ENCODE data around the gene GGA1. TPM values are rescaled to one million over a fixed set of nuclear protein-coding genes. Genes with fewer than 3 reads are reported as not detected.

GGA1 gene
- total and polyA plus RNA-seq, 10 of the 15 experiments (the other 5 are each of a cell fraction or from before 2014, with no cell fraction given) = 1.4 to 79.4 (median 44.4) TPM

DNA sequence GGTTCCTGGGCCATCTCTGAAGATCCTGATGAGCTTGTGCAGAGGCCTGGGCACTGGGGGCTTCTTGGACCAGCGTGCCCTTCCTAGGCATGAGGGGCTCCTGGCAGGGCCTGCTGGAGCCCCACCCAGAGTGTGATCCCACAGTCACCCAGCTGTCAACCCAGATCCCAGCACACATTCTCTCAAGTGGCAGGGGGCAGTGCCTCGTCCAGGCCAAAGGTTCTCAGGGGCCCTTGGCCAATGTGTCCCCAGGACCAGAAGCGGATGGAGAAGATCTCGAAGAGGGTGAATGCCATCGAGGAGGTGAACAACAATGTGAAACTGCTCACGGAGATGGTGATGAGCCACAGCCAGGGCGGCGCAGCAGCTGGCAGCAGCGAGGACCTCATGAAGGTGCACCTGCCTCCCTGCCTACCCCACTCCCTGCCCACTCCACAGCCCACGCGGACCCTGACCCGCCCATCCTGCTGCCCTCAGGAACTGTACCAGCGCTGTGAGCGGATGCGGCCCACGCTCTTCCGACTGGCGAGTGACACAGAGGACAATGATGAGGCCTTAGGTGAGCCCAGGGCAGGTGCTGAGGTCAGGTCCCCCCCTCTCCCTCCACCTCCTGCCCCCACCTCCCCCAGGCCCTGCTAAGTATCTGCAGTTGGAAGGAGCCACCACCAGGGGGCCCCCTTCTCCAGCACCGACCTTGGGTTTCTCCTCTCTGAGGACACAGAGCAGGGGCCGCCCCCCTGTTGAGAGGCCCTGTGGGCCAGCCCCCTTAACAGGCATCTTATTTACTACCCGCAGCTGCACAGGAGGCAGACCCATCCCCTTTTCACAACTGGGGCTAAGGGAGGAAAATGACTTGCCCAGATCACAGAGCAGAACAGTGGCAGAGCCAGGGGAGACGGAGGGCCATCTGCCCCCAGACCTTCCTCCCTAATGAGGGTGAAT, 14.7 kb downstream of the GGA1 start (continued):
- TF ChIP-seq, protein P1, sequence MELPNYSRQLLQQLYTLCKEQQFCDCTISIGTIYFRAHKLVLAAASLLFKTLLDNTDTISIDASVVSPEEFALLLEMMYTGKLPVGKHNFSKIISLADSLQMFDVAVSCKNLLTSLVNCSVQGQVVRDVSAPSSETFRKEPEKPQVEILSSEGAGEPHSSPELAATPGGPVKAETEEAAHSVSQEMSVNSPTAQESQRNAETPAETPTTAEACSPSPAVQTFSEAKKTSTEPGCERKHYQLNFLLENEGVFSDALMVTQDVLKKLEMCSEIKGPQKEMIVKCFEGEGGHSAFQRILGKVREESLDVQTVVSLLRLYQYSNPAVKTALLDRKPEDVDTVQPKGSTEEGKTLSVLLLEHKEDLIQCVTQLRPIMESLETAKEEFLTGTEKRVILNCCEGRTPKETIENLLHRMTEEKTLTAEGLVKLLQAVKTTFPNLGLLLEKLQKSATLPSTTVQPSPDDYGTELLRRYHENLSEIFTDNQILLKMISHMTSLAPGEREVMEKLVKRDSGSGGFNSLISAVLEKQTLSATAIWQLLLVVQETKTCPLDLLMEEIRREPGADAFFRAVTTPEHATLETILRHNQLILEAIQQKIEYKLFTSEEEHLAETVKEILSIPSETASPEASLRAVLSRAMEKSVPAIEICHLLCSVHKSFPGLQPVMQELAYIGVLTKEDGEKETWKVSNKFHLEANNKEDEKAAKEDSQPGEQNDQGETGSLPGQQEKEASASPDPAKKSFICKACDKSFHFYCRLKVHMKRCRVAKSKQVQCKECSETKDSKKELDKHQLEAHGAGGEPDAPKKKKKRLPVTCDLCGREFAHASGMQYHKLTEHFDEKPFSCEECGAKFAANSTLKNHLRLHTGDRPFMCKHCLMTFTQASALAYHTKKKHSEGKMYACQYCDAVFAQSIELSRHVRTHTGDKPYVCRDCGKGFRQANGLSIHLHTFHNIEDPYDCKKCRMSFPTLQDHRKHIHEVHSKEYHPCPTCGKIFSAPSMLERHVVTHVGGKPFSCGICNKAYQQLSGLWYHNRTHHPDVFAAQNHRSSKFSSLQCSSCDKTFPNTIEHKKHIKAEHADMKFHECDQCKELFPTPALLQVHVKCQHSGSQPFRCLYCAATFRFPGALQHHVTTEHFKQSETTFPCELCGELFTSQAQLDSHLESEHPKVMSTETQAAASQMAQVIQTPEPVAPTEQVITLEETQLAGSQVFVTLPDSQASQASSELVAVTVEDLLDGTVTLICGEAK (IDR thresholded peaks at IDR 0.05; ENCODE audit: borderline replicate concordance) = no peak
- no peak for TF ChIP-seq MEF2B (IDR thresholded peaks at IDR 0.05; ENCODE audit: partially characterized antibody, poor library complexity, severe bottlenecking)
- no peak for TF ChIP-seq GATAD2B (conservative IDR thresholded peaks at IDR 0.05; ENCODE audit: low read depth)
- no peak for TF ChIP-seq MYC (IDR thresholded peaks at IDR 0.05; ENCODE audit: insufficient read depth, insufficient read length, insufficient replicate concordance, low read length, severe bottlenecking)
- TF ChIP-seq POLR2A (IDR thresholded peaks at IDR 0.05; ENCODE audit: low read depth, low read length) = peak; percentile 54
- TF ChIP-seq NRF1 (conservative IDR thresholded peaks at IDR 0.05; ENCODE audit: low read depth, low read length) = no peak
- TF ChIP-seq, protein P2, sequence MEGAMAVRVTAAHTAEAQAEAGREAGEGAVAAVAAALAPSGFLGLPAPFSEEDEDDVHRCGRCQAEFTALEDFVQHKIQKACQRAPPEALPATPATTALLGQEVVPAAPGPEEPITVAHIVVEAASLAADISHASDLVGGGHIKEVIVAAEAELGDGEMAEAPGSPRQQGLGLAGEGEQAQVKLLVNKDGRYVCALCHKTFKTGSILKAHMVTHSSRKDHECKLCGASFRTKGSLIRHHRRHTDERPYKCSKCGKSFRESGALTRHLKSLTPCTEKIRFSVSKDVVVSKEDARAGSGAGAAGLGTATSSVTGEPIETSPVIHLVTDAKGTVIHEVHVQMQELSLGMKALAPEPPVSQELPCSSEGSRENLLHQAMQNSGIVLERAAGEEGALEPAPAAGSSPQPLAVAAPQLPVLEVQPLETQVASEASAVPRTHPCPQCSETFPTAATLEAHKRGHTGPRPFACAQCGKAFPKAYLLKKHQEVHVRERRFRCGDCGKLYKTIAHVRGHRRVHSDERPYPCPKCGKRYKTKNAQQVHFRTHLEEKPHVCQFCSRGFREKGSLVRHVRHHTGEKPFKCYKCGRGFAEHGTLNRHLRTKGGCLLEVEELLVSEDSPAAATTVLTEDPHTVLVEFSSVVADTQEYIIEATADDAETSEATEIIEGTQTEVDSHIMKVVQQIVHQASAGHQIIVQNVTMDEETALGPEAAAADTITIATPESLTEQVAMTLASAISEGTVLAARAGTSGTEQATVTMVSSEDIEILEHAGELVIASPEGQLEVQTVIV (IDR thresholded peaks at IDR 0.05; ENCODE audit: borderline replicate concordance, partially characterized antibody) = no peak
- TF ChIP-seq SIX5 (IDR thresholded peaks at IDR 0.05; ENCODE audit: low read depth, low read length, severe bottlenecking) = no peak
- no peak for TF ChIP-seq NR2F1 (conservative IDR thresholded peaks at IDR 0.05)
- TF ChIP-seq CREM (IDR thresholded peaks at IDR 0.05; ENCODE audit: low read depth) = no peak
- TF ChIP-seq ZNF217 (IDR thresholded peaks at IDR 0.05) = no peak
- TF ChIP-seq, protein P3, sequence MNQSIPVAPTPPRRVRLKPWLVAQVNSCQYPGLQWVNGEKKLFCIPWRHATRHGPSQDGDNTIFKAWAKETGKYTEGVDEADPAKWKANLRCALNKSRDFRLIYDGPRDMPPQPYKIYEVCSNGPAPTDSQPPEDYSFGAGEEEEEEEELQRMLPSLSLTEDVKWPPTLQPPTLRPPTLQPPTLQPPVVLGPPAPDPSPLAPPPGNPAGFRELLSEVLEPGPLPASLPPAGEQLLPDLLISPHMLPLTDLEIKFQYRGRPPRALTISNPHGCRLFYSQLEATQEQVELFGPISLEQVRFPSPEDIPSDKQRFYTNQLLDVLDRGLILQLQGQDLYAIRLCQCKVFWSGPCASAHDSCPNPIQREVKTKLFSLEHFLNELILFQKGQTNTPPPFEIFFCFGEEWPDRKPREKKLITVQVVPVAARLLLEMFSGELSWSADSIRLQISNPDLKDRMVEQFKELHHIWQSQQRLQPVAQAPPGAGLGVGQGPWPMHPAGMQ (IDR thresholded peaks at IDR 0.05; ENCODE audit: borderline replicate concordance) = no peak
- TF ChIP-seq SREBF1 (IDR thresholded peaks at IDR 0.05; ENCODE audit: low read length) = no peak
- no peak for TF ChIP-seq SIN3A (IDR thresholded peaks at IDR 0.05; ENCODE audit: low read depth, low read length)
- no peak for TF ChIP-seq RBBP5 (conservative IDR thresholded peaks at IDR 0.05)
- no peak for TF ChIP-seq CREB1 (IDR thresholded peaks at IDR 0.05; ENCODE audit: low read depth)
- TF ChIP-seq EZH2 (IDR thresholded peaks at IDR 0.05; ENCODE audit: borderline replicate concordance, control insufficient read depth, low read depth, low read length) = no peak
- no peak for TF ChIP-seq YBX1 (IDR thresholded peaks at IDR 0.05)
- TF ChIP-seq, protein P4, sequence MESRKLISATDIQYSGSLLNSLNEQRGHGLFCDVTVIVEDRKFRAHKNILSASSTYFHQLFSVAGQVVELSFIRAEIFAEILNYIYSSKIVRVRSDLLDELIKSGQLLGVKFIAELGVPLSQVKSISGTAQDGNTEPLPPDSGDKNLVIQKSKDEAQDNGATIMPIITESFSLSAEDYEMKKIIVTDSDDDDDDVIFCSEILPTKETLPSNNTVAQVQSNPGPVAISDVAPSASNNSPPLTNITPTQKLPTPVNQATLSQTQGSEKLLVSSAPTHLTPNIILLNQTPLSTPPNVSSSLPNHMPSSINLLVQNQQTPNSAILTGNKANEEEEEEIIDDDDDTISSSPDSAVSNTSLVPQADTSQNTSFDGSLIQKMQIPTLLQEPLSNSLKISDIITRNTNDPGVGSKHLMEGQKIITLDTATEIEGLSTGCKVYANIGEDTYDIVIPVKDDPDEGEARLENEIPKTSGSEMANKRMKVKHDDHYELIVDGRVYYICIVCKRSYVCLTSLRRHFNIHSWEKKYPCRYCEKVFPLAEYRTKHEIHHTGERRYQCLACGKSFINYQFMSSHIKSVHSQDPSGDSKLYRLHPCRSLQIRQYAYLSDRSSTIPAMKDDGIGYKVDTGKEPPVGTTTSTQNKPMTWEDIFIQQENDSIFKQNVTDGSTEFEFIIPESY (IDR thresholded peaks at IDR 0.05) = no peak

All from GM12878 (cell line).